Uterus (tissue), 4 donors: Measurements from ENCODE around the gene NRL. TPM values are rescaled to one million over a fixed set of nuclear protein-coding genes. Genes with fewer than 3 reads are reported as not detected.

Experiments used
- DNase-seq, 2 donors: peaks; one replicate each; pipeline ENCODE4 v3.0.0-alpha.2; 2019 to 2020
- H3K27ac ChIP-seq, 2 donors: fragments of 200-600 bp; sonication (generic); 1 replicate in 1 of 2; 2 replicates in 1 of 2; pipeline ENCODE4 v1.5.1; 2016 to 2018
- H3K27me3 ChIP-seq, 2 donors: fragments of 200-600 bp; sonication (generic); one replicate each; pipeline ENCODE4 v1.5.1; 2018 to 2019; ENCODE audit warnings: control low read depth in 1 of 2
- H3K36me3 ChIP-seq, 2 donors: fragments of 200-600 bp; sonication (generic); one replicate each; pipeline ENCODE4 v1.5.1; 2019; ENCODE audit warnings: control low read depth in 1 of 2
- H3K4me1 ChIP-seq, 2 donors: fragments of 200-600 bp; sonication (generic); one replicate each; pipeline ENCODE4 v1.5.1; 2018 to 2019; ENCODE audit warnings: control low read depth in 1 of 2
- H3K4me3 ChIP-seq, 2 donors: fragments of 200-600 bp; sonication (generic); 1 replicate in 1 of 2; 2 replicates in 1 of 2; pipeline ENCODE4 v1.5.1; 2018 to 2019; ENCODE audit warnings: mild to moderate bottlenecking in 1 of 2
- H3K9me3 ChIP-seq, 2 donors: fragments of 200-600 bp; sonication (generic); one replicate each; pipeline ENCODE4 v1.5.1; 2019; ENCODE audit warnings: control low read depth in 1 of 2
- POLR2A ChIP-seq, 2 donors: fragments of 450-650 bp; IDR thresholded peaks; one replicate each; pipeline ENCODE4 v1.6.1; 2016; ENCODE audit warnings: antibody characterized with exemption in 2 of 2, mild to moderate bottlenecking in 1 of 2, moderate library complexity in 1 of 2
- intact Hi-C: fragments of 100-400 bp; cut with DNase I; formaldehyde crosslinking; loops from one replicate; pipeline ENCODE4 v1.15.1; 2023; ENCODE audit warnings: low total_unique reads
- total RNA-seq, 4 donors: library from RNA; depleted of rRNA in 3 of 4; stranded (reverse); fragments of >200 nt in 3 of 4; gene quantifications; one replicate each; pipeline versions ENCODE4 v1.1.0 to v1.2.4, GENCODE V29; 2014 to 2023
- TF ChIP-seq, protein P1 (sequence below), 4 experiments: fragments of 200-600 bp in 2 of 4; fragments of 450-650 bp in 2 of 4; sonication (generic) in 2 of 4; IDR thresholded peaks; one replicate each; pipeline ENCODE4 v1.5.1; 2016 to 2019; ENCODE audit warnings: antibody characterized with exemption in 4 of 4, mild to moderate bottlenecking in 2 of 4, moderate library complexity in 1 of 4
- donor health status: DM: yes; HTN: yes; CAD: no.

Gene NRL
- total RNA-seq, 4 donors from 2014 or later: 1.2 to 1.8 (median 1.3) TPM; not detected in 1

- no peak overlapping the region for H3K27ac ChIP-seq
- intact Hi-C loops: no loop called here
- H3K4me3 ChIP-seq: no peak overlapping the region
- TF ChIP-seq POLR2A (IDR thresholded peaks at IDR 0.05): no peak
- TF ChIP-seq, protein P1, sequence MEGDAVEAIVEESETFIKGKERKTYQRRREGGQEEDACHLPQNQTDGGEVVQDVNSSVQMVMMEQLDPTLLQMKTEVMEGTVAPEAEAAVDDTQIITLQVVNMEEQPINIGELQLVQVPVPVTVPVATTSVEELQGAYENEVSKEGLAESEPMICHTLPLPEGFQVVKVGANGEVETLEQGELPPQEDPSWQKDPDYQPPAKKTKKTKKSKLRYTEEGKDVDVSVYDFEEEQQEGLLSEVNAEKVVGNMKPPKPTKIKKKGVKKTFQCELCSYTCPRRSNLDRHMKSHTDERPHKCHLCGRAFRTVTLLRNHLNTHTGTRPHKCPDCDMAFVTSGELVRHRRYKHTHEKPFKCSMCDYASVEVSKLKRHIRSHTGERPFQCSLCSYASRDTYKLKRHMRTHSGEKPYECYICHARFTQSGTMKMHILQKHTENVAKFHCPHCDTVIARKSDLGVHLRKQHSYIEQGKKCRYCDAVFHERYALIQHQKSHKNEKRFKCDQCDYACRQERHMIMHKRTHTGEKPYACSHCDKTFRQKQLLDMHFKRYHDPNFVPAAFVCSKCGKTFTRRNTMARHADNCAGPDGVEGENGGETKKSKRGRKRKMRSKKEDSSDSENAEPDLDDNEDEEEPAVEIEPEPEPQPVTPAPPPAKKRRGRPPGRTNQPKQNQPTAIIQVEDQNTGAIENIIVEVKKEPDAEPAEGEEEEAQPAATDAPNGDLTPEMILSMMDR (IDR thresholded peaks at IDR 0.05): no peak
- H3K36me3 ChIP-seq: no peaks in the 10 kb centered on the region
- H3K9me3 ChIP-seq: no peaks in the 10 kb centered on the region
- no peaks in the 10 kb centered on the region for H3K4me1 ChIP-seq
- DNase-seq: no peak
- H3K27me3 ChIP-seq: no peaks in the 10 kb centered on the region
Observed at GRCh38 chr14:24072881-24073877, 41.6 kb downstream of the NRL start.

DNA sequence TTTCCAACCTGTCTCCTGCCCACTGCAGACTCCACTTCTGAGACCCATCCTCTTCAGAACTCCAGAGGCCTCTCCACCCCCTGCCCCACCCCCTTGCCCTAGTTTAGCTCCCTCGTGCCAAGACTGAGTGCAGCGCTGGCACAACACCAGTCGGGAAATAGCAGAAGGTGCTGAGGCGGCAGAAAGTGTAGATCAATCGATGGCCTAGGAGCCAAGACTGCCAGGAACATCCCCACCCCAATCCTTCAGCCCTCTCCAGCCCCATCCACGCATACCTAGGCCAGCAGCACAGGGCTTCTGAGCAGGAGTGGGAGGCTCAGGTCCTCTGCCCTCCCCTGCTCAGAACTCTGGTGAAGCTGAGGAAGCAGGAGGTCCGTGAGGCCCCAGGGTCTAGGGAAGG is 42.3 kb downstream of the NRL start:
- no peaks in the 10 kb centered on the region for H3K27me3 ChIP-seq
- H3K4me1 ChIP-seq: no peaks in the 10 kb centered on the region
- intact Hi-C loops: no loop called here
- TF ChIP-seq, protein P1 (IDR thresholded peaks at IDR 0.05): no peak
- no peak for TF ChIP-seq POLR2A (IDR thresholded peaks at IDR 0.05)
- H3K27ac ChIP-seq: no peak overlapping the region
- no peak overlapping the region for H3K4me3 ChIP-seq
- no peaks in the 10 kb centered on the region for H3K36me3 ChIP-seq
- no peak for DNase-seq
- H3K9me3 ChIP-seq: no peaks in the 10 kb centered on the region

DNA sequence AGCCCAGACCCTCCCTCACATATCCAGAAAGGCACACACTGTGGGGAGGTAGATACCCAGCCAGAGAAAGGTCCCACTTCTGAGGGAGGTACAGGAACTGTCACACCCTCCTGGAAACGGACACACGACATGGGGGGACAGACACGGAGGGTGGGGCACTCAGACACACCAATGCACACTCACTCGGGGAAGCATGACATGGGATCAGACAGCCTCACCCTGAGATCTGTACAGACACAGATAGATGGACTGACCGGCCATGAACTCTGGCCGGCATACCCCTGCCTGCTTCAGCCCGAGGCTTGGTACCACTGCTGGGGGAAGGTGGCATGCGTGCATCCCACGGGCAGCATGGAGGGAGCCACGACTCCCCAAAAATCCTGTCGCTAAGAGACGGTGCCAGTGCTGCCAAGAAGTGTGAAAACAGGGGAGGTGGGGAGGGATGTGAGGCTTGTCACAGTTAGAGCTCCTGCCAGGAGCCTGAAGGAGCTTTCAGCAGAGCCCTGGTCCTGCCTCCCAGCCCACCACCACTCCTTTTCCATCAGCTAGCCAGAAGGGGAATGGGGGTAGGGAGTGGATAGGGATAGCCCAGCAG is 42.8 kb downstream of the NRL start:
- no peak for DNase-seq
- Histone ChIP-seq H3K36me3 (no peaks in the 10 kb centered on the region), H3K9me3 (no peaks in the 10 kb centered on the region), H3K27me3 (no peaks in the 10 kb centered on the region), H3K27ac (no peak overlapping the region), H3K4me1 (no peaks in the 10 kb centered on the region), H3K4me3 (no peak overlapping the region)
- TF ChIP-seq, protein P1 (IDR thresholded peaks at IDR 0.05): no peak
- TF ChIP-seq POLR2A (IDR thresholded peaks at IDR 0.05): no peak
- intact Hi-C loops: no loop called here

DNA sequence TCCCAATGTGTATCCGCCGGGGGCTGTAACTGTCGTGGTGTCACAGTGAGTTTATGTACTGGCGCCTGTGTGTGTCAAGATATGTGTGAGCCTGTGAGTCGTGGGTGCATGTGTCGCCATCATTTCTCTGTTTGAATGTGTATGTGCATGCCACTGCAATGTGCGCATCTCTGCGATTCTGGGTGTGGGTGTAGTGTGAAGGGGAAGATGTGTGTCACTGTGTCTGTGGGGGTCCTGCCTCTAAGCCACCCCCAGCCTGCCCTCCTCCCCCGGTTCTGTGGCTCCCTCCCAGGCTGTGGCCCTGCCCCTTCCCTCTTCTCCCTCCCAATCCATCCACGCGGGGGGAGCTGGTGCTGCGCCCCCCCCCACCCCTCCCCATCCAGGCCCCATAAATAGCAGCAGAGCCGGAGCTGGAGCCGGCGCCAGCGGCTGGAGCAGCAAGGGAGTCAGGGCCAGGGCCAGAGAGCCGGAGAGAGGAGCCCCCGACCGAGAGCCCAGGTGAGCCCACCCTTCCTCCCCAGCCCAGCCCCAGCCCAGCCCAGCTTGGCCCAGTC is 43.5 kb downstream of the NRL start, which contains the start of gene CPNE6:
CPNE6 (plus strand) TSS at position 419 of the 554 bp plus-strand sequence. CDS start 1,375 bp downstream, outside the sequence.
- Histone ChIP-seq H3K27ac (no peak within 1 kb of the TSS), H3K27me3 (no peaks in the 10 kb centered on the region), H3K9me3 (no peaks in the 10 kb centered on the region), H3K36me3 (no peaks in the 10 kb centered on the region), H3K4me1 (no peaks in the 10 kb centered on the region), H3K4me3 (no peak within 1 kb of the TSS)
- no peak for DNase-seq
- TF ChIP-seq, protein P1 (IDR thresholded peaks at IDR 0.05): no peak
- TF ChIP-seq POLR2A (IDR thresholded peaks at IDR 0.05): no peak
- intact Hi-C loops: no loop called here
